Colonic mucosa (tissue), 4 donors: ENCODE results near the gene INAFM2. TPM values are rescaled to one million over a fixed set of nuclear protein-coding genes. Genes with fewer than 3 reads are reported as not detected.

Source experiments
- DNase-seq: peaks from one replicate; pipeline ENCODE4 v3.0.0-alpha.2; 2020
- H3K27ac ChIP-seq: fragments of 200-600 bp; one replicate; pipeline ENCODE4 v1.8.0; 2021
- H3K27me3 ChIP-seq: fragments of 200-600 bp; one replicate; pipeline ENCODE4 v1.8.0; 2021
- H3K36me3 ChIP-seq: fragments of 200-600 bp; one replicate; pipeline ENCODE4 v1.8.0; 2021
- H3K4me1 ChIP-seq: fragments of 200-600 bp; one replicate; pipeline ENCODE4 v1.8.0; 2021; ENCODE audit warnings: mild to moderate bottlenecking
- H3K4me3 ChIP-seq: fragments of 200-600 bp; one replicate; pipeline ENCODE4 v1.8.0; 2021
- H3K9ac ChIP-seq, 2 donors: one replicate each; pipeline ENCODE4 v1.7.0; 2013; ENCODE audit warnings: control low read depth in 2 of 2, low read depth in 2 of 2, low read length in 2 of 2
- H3K9me3 ChIP-seq: fragments of 200-600 bp; one replicate; pipeline ENCODE4 v1.8.0; 2021
- CTCF ChIP-seq: fragments of 200-600 bp; IDR thresholded peaks from one replicate; pipeline ENCODE4 v1.8.0; 2022; ENCODE audit warnings: antibody characterized with exemption, mild to moderate bottlenecking
- intact Hi-C: fragments of 100-400 bp; cut with DNase I; formaldehyde crosslinking; loops from one replicate; pipeline ENCODE4 v1.14.1; 2022
- total RNA-seq, 2 donors: library from RNA; stranded (reverse); fragmentation: NEBNext Ultra II Directional in 1 of 2; extraction: Animal tissue kit (Norgen Biotek cat#: 25700) in 1 of 2; gene quantifications; one replicate each; pipeline ENCODE4 v1.2.1, GENCODE V29; 2021
- donor health status: healthy.
- donor health status: DM: no; HTN: no; CAD: no.
- donor health status: DM: no; HTN: no; CAD: no.

Gene INAFM2
- total RNA-seq, 2 donors from 2014 or later: 10.8 to 28.6 TPM

GRCh38 chr15:40277471-40277870, 46.0 kb upstream of the INAFM2 start:
- intact Hi-C loops: loop anchor here (5.0 kb wide), 4 partner anchors 35 to 495 kb away; partner anchors contain the start of gene FSIP1
- Histone ChIP-seq H3K4me3 (no peak overlapping the region), H3K9me3 (no peaks in the 10 kb centered on the region), H3K27me3 (peaks cover 29% of the 10 kb centered on the region), H3K4me1 (peaks cover 7% of the 10 kb centered on the region), H3K9ac (no peak overlapping the region), H3K36me3 (no peaks in the 10 kb centered on the region), H3K27ac (no peak overlapping the region)
- DNase-seq: no peak
- TF ChIP-seq CTCF: no peak

GRCh38 chr15:40278026-40278425, 45.5 kb upstream of the INAFM2 start:
- Histone ChIP-seq H3K27ac (no peak overlapping the region), H3K27me3 (peaks cover 35% of the 10 kb centered on the region), H3K4me3 (no peak overlapping the region), H3K36me3 (no peaks in the 10 kb centered on the region), H3K9me3 (no peaks in the 10 kb centered on the region), H3K4me1 (peaks cover 12% of the 10 kb centered on the region), H3K9ac (no peak overlapping the region)
- TF ChIP-seq CTCF: no peak
- intact Hi-C loops: loop anchor here (5.0 kb wide), 4 partner anchors 34 to 496 kb away; partner anchors contain the start of gene FSIP1
- DNase-seq: no peak

GRCh38 chr15:40279437-40280141, 43.9 kb upstream of the INAFM2 start:
- H3K9ac ChIP-seq: no peak overlapping the region
- H3K36me3 ChIP-seq: no peaks in the 10 kb centered on the region
- intact Hi-C loops: loop anchor here (5.0 kb wide), 4 partner anchors 33 to 497 kb away; partner anchors contain the start of gene FSIP1
- H3K9me3 ChIP-seq: no peaks in the 10 kb centered on the region
- peaks cover 44% of the 10 kb centered on the region for H3K27me3 ChIP-seq
- peak; percentile 99 for TF ChIP-seq CTCF
- no peak overlapping the region for H3K27ac ChIP-seq
- H3K4me3 ChIP-seq: no peak overlapping the region
- peak; percentile 82 for DNase-seq
- peaks cover 14% of the 10 kb centered on the region for H3K4me1 ChIP-seq

- no peaks in the 10 kb centered on the region for H3K9me3 ChIP-seq
- no peak for TF ChIP-seq CTCF
- H3K9ac ChIP-seq: no peak overlapping the region
- intact Hi-C loops: no loop called here
- H3K4me3 ChIP-seq: no peak overlapping the region
- peaks cover 44% of the 10 kb centered on the region for H3K27me3 ChIP-seq
- peaks cover 14% of the 10 kb centered on the region for H3K4me1 ChIP-seq
- no peak for DNase-seq
- H3K27ac ChIP-seq: no peak overlapping the region
- H3K36me3 ChIP-seq: no peaks in the 10 kb centered on the region
These were observed 43.0 kb upstream of the INAFM2 start for GRCh38 chr15:40280260-40281056.

- H3K36me3 ChIP-seq: no peaks in the 10 kb centered on the region
- TF ChIP-seq CTCF: no peak
- H3K27ac ChIP-seq: no peak overlapping the region
- peaks cover 44% of the 10 kb centered on the region for H3K27me3 ChIP-seq
- no peak overlapping the region for H3K4me3 ChIP-seq
- peaks cover 14% of the 10 kb centered on the region for H3K4me1 ChIP-seq
- H3K9ac ChIP-seq: no peak overlapping the region
- no peaks in the 10 kb centered on the region for H3K9me3 ChIP-seq
- intact Hi-C loops: no loop called here
- DNase-seq: no peak
These were observed 42.3 kb upstream of the INAFM2 start for GRCh38 chr15:40281057-40281800.
